ENCODE data around the gene SHC2. TPM values are rescaled to one million over a fixed set of nuclear protein-coding genes. Genes with fewer than 3 reads are reported as not detected.
A peak's percentile ranks its signal among the peaks of the same experiment; 100 is the strongest.

Gene SHC2
- total RNA-seq, 1 experiment from 2014 or later, result 1.1 TPM

DNA sequence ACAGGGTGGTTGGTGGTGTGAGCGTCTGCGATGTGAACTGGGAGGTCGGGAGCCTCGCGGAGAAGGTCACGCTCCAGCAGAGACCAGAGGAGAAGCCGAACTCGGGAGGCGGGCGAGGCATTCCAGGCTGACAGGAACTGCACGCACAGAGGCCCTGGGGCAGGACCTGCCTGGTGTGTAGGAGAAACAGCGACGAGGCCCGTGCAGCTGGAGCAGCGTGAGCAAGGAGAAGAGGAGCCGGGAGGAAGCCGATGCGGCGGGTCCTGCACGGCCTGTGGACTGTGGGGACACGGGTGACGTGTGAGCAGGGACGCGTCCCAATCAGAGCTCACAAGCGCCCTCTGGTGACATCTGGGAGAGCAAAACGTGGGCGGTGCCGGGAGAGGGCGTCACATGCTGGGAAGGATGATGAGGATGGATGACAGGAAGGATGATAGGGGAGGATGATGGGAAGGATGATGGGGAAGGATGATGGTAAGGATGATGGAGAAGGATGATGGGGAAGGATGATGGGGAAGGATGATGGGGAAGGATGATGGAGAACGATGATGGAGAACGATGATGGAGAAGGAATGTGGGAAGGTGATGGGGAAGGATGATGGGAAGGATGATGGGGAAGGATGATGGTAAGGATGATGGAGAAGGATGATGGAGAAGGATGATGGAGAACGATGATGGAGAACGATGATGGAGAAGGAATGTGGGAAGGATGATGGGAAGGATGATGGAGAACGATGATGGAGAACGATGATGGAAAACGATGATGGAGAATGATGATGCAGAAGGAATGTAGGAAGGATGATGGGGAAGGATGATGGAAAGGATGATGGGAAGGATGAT is 19.4 kb upstream of the SHC2 start:
- intact Hi-C loops (cut with micrococcal nuclease; ENCODE audit: unreplicated experiment), result loop anchor here (10.0 kb wide), 1 partner anchor 75 kb away; the partner anchor contains the start of gene C2CD4C
- peak; percentile 85 for DNase-seq (ENCODE audit: low spot score)
- no peak overlapping the region for H3K4me3 ChIP-seq (ENCODE audit: low read depth, low read length, poor library complexity, severe bottlenecking)
- BruUV-seq (replicated peaks), result no TSS peak
- peaks cover 10% of the 10 kb centered on the region for H3K27me3 ChIP-seq (replicated peaks; ENCODE audit: insufficient read depth, low read depth, low read length, poor library complexity)
- H3K27ac ChIP-seq (ENCODE audit: low read depth, low read length, poor library complexity, severe bottlenecking), result no peak overlapping the region
- peaks cover 10% of the 10 kb centered on the region for H3K4me1 ChIP-seq (ENCODE audit: insufficient read depth, low read length, poor library complexity, severe bottlenecking)
- ChIA-PET CTCF (interaction anchor here (0.6 to 1.4 kb wide), 3 partner anchors 26 to 109 kb away, joined by 3 to 11 read pairs (median 4); no protein-coding TSS in a partner anchor), POLR2A (ENCODE audit: low non-redundant PET) (no interaction called here)
- no peak for TF ChIP-seq EZH2 (IDR thresholded peaks at IDR 0.05; ENCODE audit: borderline replicate concordance, low read depth, low read length, poor library complexity, severe bottlenecking)
- TF ChIP-seq, protein P1, sequence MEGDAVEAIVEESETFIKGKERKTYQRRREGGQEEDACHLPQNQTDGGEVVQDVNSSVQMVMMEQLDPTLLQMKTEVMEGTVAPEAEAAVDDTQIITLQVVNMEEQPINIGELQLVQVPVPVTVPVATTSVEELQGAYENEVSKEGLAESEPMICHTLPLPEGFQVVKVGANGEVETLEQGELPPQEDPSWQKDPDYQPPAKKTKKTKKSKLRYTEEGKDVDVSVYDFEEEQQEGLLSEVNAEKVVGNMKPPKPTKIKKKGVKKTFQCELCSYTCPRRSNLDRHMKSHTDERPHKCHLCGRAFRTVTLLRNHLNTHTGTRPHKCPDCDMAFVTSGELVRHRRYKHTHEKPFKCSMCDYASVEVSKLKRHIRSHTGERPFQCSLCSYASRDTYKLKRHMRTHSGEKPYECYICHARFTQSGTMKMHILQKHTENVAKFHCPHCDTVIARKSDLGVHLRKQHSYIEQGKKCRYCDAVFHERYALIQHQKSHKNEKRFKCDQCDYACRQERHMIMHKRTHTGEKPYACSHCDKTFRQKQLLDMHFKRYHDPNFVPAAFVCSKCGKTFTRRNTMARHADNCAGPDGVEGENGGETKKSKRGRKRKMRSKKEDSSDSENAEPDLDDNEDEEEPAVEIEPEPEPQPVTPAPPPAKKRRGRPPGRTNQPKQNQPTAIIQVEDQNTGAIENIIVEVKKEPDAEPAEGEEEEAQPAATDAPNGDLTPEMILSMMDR (conservative IDR thresholded peaks at IDR 0.05; ENCODE audit: low read depth, low read length), result peak; percentile 86
- no peaks in the 10 kb centered on the region for H3K36me3 ChIP-seq (ENCODE audit: insufficient read depth, low read length, poor library complexity, severe bottlenecking)
- H3K9me3 ChIP-seq (ENCODE audit: low read depth, low read length, poor library complexity, severe bottlenecking), result no peaks in the 10 kb centered on the region

DNA sequence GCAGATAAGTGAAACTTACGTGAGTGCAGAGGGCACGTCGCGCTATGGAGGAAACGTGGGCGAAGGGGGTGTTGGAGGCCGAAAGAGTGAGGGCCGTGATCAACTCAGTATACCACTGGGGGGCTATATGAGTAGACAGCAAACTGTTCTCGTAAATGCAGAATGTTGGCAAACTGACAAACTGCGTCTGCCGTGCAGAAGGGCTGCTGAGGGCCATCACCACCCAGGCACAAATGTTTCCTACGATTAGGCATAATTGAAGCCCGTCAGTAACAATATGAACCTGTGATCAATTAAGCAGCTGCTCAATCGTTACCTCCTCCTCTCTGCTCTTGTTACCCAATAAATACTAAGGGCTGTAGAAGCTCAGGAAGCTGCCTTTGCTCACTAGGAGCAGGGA is 18.1 kb upstream of the SHC2 start:
- DNase-seq (ENCODE audit: low spot score), result no peak
- H3K9me3 ChIP-seq (ENCODE audit: low read depth, low read length, poor library complexity, severe bottlenecking), result no peaks in the 10 kb centered on the region
- intact Hi-C loops (cut with micrococcal nuclease; ENCODE audit: unreplicated experiment), result no loop called here
- H3K27me3 ChIP-seq (replicated peaks; ENCODE audit: insufficient read depth, low read depth, low read length, poor library complexity), result no peaks in the 10 kb centered on the region
- H3K36me3 ChIP-seq (ENCODE audit: insufficient read depth, low read length, poor library complexity, severe bottlenecking), result no peaks in the 10 kb centered on the region
- H3K4me1 ChIP-seq (ENCODE audit: insufficient read depth, low read length, poor library complexity, severe bottlenecking), result peaks cover 10% of the 10 kb centered on the region
- H3K4me3 ChIP-seq (ENCODE audit: low read depth, low read length, poor library complexity, severe bottlenecking), result no peak overlapping the region
- ChIA-PET CTCF (interaction anchor here (1.4 kb wide), 1 partner anchor 28 kb away, joined by 11 read pairs; no protein-coding TSS in a partner anchor), POLR2A (ENCODE audit: low non-redundant PET) (no interaction called here)
- H3K27ac ChIP-seq (ENCODE audit: low read depth, low read length, poor library complexity, severe bottlenecking), result no peak overlapping the region
- TF ChIP-seq EZH2 (IDR thresholded peaks at IDR 0.05; ENCODE audit: borderline replicate concordance, low read depth, low read length, poor library complexity, severe bottlenecking), result no peak
- TF ChIP-seq, protein P1 (conservative IDR thresholded peaks at IDR 0.05; ENCODE audit: low read depth, low read length), result no peak
- BruUV-seq (replicated peaks), result no TSS peak

DNA sequence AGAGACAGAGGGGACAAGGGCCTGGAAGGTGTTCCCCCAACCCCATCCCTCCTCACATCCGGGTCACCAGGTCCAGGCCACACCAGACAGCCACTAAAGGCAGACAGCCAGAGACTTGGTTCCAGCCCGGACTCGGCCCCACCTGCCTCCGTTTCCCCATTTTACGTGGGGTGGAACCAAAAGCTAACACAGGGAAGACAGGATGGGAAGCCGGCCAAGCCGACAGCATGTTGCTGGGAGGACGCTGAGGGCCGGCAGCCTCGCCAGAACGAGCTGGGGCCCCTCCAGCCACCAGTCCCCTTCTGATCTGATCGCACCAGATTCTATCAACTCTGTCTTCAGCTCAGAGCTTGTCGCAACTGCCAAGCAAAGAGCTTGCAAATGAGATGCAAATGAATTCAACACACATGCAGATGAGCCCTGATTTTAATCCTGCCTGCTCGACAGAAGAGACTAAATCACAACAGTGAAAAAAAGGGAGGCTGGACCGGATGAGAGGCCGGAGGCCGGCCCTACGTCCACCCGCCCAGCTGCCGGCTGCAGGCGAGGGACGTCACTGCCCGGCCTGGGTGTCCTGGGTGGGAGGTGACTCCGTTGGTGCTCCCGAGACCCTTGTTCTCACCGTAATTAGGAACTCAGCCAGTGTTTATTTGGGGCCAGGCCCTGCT is 17.5 kb upstream of the SHC2 start:
- no TSS peak for BruUV-seq (replicated peaks)
- ChIA-PET CTCF (interaction anchor here (0.6 kb wide), 2 partner anchors 28 to 88 kb away, joined by 15 to 16 read pairs; no protein-coding TSS in a partner anchor), POLR2A (ENCODE audit: low non-redundant PET) (interaction anchor here (0.5 kb wide), 1 partner anchor 65 kb away, joined by 4 read pairs; no protein-coding TSS in a partner anchor)
- Histone ChIP-seq H3K4me1 (ENCODE audit: insufficient read depth, low read length, poor library complexity, severe bottlenecking) (peaks cover 10% of the 10 kb centered on the region), H3K36me3 (ENCODE audit: insufficient read depth, low read length, poor library complexity, severe bottlenecking) (no peaks in the 10 kb centered on the region), H3K27me3 (replicated peaks; ENCODE audit: insufficient read depth, low read depth, low read length, poor library complexity) (no peaks in the 10 kb centered on the region), H3K9me3 (ENCODE audit: low read depth, low read length, poor library complexity, severe bottlenecking) (no peaks in the 10 kb centered on the region), H3K27ac (ENCODE audit: low read depth, low read length, poor library complexity, severe bottlenecking) (no peak overlapping the region), H3K4me3 (ENCODE audit: low read depth, low read length, poor library complexity, severe bottlenecking) (no peak overlapping the region)
- no peak for TF ChIP-seq EZH2 (IDR thresholded peaks at IDR 0.05; ENCODE audit: borderline replicate concordance, low read depth, low read length, poor library complexity, severe bottlenecking)
- TF ChIP-seq, protein P1 (conservative IDR thresholded peaks at IDR 0.05; ENCODE audit: low read depth, low read length), result no peak
- DNase-seq (ENCODE audit: low spot score), result no peak
- intact Hi-C loops (cut with micrococcal nuclease; ENCODE audit: unreplicated experiment), result no loop called here
